HG02642 (cell line): ENCODE results near the gene SCP2D1.

Experiments
- ATAC-seq: cut with Tn5 transposase; IDR thresholded peaks from one replicate; pipeline ENCODE4 v1.9.1; 2021; ENCODE audit warnings: mild to moderate bottlenecking; ENCODE audit not compliant: unreplicated experiment, poor library complexity

SCP2D1 gene

DNA sequence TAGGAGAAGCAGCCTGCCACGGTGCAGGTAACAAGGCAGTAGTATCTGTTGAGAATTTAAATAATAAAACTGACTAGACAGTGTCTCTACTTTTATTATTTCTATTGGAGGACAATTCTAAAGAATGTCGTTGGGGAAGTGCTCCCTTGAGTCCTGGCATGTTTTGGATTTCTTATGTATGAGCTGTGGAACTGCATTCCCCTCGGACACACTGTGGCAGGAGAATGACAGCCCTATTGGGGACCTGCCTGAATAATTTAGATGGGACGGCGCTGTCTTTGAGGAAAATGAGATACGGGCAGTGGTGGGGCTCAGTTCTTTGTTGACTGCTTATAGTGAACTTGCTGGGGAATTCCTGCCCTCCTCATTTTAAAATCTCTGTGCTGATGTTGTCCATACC is 2.4 kb upstream of the SCP2D1 start:
- no peak for ATAC-seq

DNA sequence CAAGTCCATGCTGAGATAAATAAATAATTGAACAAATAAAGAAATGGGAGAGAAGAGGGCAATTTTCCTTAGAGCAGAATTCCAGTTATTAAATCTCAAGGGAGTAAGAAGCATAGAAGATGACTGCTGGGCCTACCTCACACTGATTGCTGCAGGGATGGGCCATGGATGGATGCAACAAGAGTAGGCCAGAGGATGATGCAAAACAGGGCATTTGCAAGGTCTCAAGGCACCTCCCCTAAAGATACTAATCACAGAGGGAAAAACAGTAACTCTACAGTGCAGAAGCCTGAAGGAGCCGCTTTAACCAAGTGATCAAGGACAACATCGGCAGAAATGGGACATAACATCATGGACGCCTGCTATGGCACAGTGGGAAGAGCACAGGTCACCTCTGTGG is 1.7 kb upstream of the SCP2D1 start:
- ATAC-seq = no peak

DNA sequence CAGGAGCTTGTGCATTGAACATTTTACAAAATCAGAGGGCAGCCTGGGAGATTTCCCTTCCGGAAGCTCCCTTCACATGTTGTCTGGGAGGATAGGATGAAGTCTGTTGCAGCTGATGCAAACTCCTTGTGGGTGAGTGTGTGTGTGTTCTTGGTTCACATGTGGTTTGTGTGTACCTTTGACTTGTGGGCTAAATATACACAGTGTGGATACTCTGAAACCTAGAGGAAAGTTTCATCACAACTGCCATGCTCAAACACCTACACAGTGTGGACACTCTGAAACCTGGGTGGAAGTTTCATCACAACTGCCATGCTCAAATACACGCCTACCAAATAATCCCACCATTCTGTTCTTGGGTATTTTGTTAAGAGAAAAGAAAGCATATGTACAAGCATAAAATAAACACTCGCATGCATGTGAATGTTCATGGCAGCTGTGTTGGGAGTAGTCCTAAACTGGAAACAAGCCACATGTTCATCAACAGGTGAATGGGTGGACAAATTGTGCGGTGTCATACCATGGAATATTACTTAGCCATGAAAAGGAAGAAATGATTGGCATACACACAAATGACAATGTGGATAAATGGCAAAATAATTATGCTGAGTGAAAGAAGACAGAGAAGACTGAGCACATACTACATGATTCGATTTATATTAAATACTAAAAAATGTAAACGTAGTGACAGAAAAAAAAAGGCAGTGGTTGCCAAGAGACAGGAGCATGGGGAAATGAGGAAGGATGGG is 1.8 kb downstream of the SCP2D1 start:
- no peak for ATAC-seq

DNA sequence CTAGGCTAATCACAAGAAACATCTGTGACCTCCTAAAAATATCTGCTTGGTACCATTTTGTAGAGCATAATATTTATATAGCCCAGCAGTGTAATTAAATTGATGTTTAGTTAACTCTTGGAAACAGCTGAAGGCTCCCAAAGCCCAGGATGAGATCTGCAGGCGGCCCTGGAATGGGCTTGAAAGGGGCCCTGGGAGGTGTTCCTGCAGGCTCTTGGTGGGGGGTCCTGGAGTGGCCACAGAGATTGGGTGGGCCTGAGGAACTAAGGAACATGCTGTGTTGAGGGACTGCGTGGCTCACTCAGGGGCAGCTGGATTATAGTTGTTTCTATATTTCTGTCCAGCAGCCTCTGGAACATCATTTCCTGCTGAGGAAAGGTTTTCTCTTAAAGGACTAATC is 9.2 kb downstream of the SCP2D1 start:
- ATAC-seq = no peak

DNA sequence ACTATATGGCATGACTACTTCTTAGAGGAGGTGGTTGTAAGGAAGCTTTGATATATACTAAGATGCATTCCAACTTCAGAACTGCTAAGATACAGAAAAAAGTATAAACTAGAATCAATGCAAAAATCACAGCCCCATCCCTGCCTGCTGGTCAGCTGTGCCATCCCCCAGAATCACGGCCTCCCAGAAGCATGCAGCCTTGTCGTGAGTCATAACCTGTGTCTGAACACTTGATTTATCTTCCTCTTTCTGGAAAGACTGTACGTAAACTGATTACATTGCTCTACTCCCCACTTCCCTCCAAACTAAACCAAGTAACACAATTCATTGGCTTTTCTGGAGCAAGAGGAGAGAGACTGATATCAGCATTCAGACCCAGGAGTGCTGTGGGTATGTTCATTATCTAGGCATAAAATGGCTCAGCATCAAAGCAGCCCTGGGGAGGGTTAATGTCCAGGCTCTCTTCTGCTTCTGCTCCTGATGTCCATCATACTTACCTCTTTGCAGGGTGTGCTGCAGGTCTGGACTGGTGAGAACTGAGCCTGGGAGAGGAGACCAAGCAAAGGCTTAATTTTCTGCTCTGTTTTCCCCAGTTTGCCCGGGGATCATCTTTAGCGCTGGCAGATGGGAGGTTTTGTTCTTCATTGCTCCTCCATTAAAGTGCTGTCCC is 18.4 kb downstream of the SCP2D1 start:
- no peak for ATAC-seq

DNA sequence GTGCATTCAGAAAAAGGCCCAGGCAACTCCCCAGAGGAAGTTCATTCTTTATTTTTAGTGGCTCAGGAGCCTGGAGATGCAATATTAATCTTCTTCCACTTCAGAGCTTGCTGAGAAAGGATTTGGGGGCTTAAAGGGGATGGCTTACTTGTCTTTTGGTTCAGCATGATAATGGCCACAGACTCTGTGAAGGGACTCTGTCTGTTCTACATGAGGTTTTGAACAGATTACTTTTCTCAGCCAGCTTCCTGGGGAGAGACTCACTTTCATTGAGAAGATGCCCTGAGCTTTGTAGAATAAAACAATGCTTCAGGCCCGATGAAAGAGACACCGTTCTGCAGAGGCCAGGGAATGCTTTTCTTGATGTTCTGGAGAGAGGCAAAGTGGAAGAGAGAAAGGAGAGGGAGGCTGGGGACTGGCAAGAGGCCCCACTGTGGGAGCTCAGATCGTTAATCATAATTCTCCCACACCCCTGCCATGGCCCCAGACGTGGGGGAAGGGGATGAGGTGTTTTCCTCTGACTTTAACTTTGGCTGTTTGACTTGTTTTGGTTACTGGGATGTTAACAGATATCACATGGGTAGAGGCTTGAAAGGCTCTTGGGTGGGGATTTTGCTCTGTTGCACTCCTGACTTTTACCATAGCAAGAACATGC is 19.1 kb downstream of the SCP2D1 start:
- no peak for ATAC-seq

DNA sequence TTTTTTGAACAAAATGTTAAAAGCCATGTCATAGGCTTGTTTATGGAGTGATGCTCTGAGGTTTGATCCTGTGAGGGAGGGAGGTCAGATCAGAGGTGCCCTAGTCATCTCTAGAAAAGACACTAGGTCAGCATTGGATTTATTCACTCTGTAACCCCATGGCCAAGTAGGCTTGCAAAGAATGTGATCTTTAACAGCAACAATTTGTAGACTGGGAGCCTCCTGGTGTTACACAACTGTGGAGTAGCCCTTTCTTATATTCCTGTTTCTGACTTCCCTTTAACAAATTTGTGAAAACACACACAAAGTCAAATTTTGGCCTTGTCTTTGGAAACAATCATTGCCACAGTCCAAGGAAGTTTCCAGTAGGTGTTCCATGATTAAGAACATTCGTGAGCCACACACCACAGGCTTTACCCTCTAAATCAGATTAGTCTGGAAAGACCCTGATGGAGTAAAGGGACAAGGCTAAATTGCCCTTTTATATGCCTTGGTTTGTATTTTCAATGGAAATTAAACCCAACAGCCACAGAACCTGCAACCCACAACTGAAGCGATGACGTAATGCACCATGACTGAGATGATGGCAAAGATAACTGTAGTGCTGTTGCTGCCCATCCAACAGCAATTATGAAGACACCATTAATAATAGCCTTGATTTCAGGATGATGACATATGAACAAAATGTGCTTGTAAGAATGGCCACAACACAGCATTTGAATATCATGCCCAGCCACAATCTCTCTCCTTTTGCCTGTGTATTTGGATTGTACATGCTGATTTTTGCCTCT is 22.1 kb downstream of the SCP2D1 start:
- no peak for ATAC-seq

DNA sequence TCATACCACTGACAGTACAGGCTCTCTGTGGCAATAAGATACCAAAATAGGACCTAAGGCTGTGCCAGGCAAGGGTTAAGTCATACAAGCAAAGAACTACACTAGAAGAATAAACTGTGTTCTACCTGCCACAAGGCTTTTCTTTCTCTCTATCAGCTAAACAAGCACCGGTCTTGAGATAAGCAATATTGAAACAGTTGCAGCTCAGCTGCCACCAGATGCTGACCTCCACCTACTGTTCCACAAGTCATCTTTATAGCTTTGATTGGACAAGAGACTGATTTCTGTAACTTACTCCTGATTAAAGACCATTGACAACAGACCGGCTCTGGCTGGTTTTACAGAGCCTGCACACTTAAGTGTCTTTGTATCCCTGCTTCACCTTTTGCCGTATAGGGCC is 24.1 kb downstream of the SCP2D1 start:
- ATAC-seq = no peak

DNA sequence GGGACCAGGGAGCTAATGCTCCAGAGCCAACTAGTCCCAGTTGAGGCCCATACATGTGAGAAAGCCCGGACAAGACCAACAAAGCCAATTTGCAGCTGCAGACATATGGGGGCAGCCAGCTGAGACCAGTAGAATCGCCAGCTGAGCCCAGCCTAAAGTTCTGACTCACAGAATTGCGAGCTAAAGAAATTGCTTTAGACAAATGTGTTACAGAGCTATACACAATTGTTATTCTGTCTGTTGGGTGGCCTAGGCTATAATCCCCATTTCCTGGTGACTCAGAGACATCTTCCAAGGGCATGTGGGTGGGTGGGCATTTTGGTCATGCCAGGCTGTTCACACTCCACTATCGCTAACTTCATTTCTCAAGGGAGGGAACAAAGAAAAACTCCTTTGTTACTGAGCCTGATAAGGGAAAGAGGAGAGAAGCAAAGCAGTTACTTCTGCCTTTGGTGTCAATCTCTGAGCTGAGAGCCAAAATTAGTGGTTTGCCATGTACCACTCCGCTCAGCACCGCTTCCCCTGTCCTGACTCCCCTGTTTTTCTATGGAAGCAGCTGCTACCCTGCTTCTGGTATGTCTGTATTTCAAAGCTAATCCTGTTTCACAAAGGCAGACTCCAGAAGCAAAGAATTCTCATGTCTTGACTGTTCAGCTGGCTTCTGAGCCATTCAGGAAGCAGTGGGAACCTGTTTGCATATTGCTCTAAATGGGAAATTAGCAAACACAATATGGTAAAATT is 26.1 kb downstream of the SCP2D1 start:
- ATAC-seq = no peak

DNA sequence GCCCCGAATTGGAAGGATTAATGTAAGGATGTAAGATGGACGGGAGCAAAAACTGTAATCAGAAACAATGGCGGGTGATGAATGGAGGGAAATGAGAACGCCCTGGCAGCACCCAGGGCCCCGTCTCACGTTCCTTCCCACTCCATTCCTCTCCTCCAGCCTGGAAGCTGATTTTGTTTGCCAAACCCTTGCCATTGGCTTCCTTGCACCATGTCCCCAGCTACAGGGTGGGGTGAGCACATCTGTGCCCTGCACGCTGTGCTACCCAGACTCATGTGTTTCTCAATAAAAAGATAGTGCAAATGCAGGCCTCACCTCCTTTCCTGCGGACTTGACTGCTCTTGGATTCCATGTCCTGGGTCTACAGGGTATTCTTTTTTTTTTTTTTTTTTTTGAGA is 26.7 kb downstream of the SCP2D1 start:
- ATAC-seq = no peak

DNA sequence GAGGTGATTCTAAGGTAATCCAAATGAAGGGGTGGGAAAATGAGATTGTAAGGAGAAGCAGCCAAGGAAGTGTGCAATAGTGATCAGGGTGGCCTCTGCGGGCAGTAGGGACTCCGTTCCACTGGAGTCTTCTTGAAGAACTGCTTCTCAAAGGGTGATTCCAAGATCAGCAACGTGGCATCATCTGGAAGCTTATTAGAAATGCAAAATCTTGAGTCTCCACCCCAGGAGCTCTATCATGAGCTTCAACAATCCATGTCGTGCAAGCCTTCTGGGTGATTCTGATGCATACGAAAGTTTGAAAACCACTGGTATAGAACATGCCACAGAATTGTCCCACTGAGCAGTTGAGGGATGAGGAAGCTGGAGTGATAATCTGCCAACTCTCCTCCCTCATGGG is 31.4 kb downstream of the SCP2D1 start:
- ATAC-seq = no peak

DNA sequence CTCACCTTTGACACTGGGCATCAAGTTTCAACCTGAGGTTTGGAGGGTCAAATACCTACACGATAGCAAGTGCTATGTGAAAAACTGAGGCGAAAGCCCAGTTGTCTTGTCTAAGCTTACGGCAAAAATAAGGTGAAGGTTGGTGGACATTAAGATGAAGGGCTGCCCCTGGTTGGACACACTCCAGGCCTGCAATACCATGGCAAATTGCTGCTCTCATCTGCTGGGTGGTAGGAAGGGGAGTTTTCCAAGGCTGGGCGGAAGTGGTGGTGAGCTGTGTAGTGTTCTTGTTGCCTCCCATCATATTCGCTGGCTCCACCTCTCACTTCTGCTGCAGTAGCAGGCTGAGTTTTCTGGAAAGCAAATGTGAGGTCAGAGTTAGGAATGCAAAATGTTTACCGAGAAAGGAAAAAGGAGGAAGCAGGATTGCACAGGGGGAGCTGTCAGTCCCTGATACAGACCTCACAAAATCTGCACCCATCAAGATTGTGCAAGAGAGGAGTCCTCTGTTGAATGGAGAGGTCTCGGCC is 33.7 kb downstream of the SCP2D1 start:
- no peak for ATAC-seq

DNA sequence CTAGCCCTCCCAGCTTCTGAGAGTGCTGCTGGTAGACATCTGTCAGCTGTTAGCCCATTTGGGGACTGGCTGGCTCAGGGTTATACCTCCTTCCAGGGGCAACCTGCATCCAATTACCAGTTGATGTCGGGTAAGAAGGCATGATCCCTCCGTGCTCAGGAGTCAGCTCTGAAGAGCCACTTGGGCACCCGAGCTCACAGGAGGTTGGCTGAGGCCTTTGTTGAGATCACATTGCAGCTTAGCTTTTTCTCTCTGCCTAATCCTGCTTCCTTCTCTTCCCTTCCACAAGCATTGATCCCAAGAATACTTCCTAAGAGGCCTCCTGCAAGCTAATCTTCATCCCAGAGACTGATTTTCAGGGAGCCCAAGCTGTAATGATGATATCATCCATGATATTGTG is 35.5 kb downstream of the SCP2D1 start:
- ATAC-seq = no peak

DNA sequence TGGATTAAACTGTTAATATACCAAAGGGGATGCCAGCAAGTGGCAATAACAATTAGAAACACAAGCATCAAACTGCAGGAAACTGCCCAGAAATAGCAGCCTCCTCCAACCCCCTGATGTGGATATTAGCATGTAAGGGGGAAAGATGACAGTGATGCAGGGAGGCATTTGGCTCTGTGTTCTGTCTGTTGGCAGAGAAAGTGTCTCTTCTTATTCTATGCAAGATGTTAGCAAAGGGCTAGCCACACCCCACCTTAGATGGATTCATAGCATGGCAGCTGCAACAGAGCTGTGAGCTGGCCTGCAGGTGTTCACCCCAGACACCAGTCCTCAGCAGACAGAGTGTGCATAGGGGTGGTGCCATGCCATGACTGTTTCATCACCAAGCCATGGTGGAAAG is 38.0 kb downstream of the SCP2D1 start:
- no peak for ATAC-seq

DNA sequence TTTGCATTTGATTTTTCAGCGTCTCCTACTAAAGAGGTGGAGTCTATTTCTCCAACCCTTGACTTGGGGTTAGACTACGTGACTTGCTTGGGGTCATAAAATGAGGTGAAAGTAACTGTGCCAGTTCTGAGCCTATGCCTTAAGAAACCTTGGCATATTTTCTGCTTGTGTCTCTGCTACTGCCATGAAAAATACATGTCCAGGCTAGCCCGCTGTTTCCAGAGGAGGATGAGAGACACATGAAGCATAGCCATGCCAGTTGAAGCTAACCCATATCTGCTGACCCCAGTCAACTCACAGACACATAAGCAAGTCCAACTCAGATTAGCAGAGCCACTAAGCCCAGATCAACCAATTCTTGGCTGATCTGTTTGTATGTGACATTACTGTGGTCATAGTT is 38.7 kb downstream of the SCP2D1 start:
- no peak for ATAC-seq

DNA sequence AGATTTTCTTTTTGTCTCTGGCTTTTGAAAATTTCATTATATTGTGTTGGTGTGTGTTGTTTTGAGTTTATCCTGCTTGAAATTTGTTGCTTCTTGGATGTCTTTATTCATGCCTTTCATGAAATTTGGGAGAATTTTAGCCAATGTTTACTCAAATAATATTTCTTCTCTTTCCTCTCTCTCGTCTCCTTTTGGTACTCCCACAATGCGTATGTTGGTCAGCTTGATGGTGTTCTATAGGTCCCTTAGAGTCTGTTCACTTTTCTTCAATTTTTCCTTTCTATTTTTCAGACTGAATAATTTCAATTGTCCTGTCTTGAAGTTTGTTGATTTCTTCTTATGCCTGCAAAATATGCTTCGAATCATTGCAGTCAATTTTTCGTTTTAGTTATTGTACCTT is 39.6 kb downstream of the SCP2D1 start:
- ATAC-seq = no peak

DNA sequence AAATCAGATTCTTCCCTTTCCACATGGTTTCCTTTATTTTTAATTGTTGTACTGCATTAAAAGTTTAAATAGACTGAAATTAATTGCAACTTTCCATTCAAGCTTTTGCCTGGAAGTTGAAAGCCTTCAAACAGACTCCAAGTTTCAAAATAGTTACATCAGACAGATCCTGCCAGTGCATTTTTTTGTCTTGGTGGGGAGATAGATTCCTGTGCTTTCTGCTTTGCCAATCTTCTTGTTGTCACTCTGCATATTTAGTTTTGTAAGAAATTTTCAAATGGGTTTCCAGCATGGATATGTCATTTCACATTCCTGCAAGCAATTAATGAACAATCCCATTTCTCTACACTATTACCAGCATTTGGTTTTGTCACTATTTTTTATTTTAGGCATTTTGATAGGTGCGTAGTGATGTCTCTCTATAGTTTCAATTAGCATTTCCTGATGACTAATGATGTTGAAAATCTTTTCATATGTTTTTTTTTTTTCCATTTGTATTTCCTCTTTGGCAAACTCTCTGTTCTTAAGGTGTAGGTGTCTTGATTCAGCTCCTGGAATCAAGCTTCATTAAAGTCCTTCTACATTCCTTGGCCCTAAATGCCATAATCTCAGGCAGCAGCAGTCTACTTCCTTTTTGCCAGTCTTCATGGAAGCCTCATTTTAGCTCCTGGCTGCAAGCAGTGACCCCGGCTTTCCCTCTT is 40.5 kb downstream of the SCP2D1 start:
- no peak for ATAC-seq

DNA sequence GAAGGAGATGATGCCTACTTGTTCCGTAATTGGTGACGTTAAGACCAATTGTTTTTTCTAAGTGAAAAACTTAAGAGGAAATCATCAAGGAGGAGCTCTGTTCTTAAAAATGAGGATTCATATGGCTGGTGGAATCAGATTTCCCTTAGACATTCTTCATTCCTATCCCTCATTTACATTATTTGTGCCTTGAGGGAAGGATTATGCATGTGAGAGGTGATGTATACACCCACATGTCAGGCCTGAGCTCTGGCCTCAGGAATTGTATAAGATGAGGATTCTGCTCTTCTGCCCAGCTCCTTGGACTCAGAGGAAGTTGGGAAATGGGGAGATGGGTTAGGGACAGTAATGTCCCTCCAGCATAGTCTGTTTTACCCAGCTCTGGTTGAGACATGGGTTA is 42.3 kb downstream of the SCP2D1 start:
- no peak for ATAC-seq

DNA sequence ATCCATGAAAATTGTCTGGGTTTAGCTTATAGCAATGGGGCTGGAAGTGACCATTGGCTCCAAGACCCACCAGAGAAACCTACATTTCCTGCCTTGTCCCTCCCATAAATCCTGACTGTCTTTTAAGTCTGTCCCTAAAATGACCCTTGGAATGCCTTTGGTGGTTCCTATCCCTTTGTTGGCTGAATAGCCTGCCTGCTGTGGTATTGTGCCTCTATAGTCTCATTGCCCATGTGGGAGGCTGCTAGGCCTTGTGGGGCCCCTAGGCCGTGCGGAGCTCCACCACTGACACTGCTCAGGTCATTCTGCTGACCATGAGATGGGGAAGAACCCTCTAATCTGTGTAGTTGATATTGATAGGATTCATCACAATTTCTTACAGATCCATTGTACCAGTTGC is 43.3 kb downstream of the SCP2D1 start:
- ATAC-seq = no peak
